ENCODE results near the gene FLNB. TPM values are rescaled to one million over a fixed set of nuclear protein-coding genes. Genes with fewer than 3 reads are reported as not detected.

The FLNB gene
- total RNA-seq, 1 donor from 2014 or later = 72.9 TPM

DNA sequence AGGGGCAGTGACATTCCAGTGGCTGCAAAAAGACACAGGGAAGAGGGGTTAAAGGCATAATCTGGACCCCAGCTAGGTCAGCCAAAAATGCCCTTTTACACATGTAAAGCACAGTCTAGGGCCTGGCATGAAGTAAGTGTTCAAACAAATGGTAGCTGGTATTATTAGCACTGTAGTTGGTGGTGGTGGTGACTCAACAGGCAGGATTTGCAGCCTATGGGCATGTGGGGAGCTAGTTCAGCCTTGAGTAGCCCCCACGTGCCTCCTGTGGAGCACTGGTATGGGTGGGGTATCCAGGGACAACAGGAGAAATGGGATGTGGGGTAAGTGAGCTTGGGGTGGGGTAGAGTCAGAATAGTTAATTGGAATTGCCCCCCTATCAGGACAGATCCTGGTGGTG is 175.0 kb downstream of the FLNB start:
- no peak overlapping the region for H3K27ac Mint-ChIP-seq (ENCODE audit: unreplicated experiment)
- no peak for DNase-seq (ENCODE audit: extremely low spot score, unreplicated experiment)
- TF ChIP-seq CTCF (IDR thresholded peaks at IDR 0.05) = no peak
- no peaks in the 10 kb centered on the region for H3K9me3 Mint-ChIP-seq (ENCODE audit: unreplicated experiment)
- H3K36me3 Mint-ChIP-seq (ENCODE audit: unreplicated experiment) = no peaks in the 10 kb centered on the region
- H3K4me1 Mint-ChIP-seq (ENCODE audit: unreplicated experiment) = peaks cover 5% of the 10 kb centered on the region
- H3K27me3 Mint-ChIP-seq (ENCODE audit: unreplicated experiment) = no peaks in the 10 kb centered on the region
- no peak overlapping the region for H3K4me3 Mint-ChIP-seq (ENCODE audit: unreplicated experiment)

GRCh38 chr3:58183891-58184290 is 175.7 kb downstream of the FLNB start:
- Mint-ChIP-seq H3K27ac (ENCODE audit: unreplicated experiment) (no peak overlapping the region), H3K36me3 (ENCODE audit: unreplicated experiment) (no peaks in the 10 kb centered on the region), H3K4me1 (ENCODE audit: unreplicated experiment) (peaks cover 6% of the 10 kb centered on the region), H3K9me3 (ENCODE audit: unreplicated experiment) (no peaks in the 10 kb centered on the region), H3K27me3 (ENCODE audit: unreplicated experiment) (no peaks in the 10 kb centered on the region), H3K4me3 (ENCODE audit: unreplicated experiment) (no peak overlapping the region)
- TF ChIP-seq CTCF (IDR thresholded peaks at IDR 0.05) = no peak
- DNase-seq (ENCODE audit: extremely low spot score, unreplicated experiment) = no peak

- no peaks in the 10 kb centered on the region for H3K9me3 Mint-ChIP-seq (ENCODE audit: unreplicated experiment)
- H3K4me3 Mint-ChIP-seq (ENCODE audit: unreplicated experiment) = no peak overlapping the region
Measured at GRCh38 chr3:58184309-58184981, 176.2 kb downstream of the FLNB start.

GRCh38 chr3:58184982-58185360 is 176.7 kb downstream of the FLNB start:
- TF ChIP-seq CTCF (IDR thresholded peaks at IDR 0.05) = no peak
- H3K4me1 Mint-ChIP-seq (ENCODE audit: unreplicated experiment) = peaks cover 6% of the 10 kb centered on the region
- no peaks in the 10 kb centered on the region for H3K27me3 Mint-ChIP-seq (ENCODE audit: unreplicated experiment)
- no peak for DNase-seq (ENCODE audit: extremely low spot score, unreplicated experiment)
- no peak overlapping the region for H3K4me3 Mint-ChIP-seq (ENCODE audit: unreplicated experiment)
- no peaks in the 10 kb centered on the region for H3K9me3 Mint-ChIP-seq (ENCODE audit: unreplicated experiment)
- H3K36me3 Mint-ChIP-seq (ENCODE audit: unreplicated experiment) = no peaks in the 10 kb centered on the region
- no peak overlapping the region for H3K27ac Mint-ChIP-seq (ENCODE audit: unreplicated experiment)

More at GRCh38 chr3:58184309-58184981, 176.2 kb downstream of the FLNB start:
- DNase-seq (ENCODE audit: extremely low spot score, unreplicated experiment) = no peak
- Mint-ChIP-seq H3K27ac (ENCODE audit: unreplicated experiment) (no peak overlapping the region), H3K4me1 (ENCODE audit: unreplicated experiment) (peaks cover 6% of the 10 kb centered on the region), H3K27me3 (ENCODE audit: unreplicated experiment) (no peaks in the 10 kb centered on the region), H3K36me3 (ENCODE audit: unreplicated experiment) (no peaks in the 10 kb centered on the region)
- no peak for TF ChIP-seq CTCF (IDR thresholded peaks at IDR 0.05)

DNA sequence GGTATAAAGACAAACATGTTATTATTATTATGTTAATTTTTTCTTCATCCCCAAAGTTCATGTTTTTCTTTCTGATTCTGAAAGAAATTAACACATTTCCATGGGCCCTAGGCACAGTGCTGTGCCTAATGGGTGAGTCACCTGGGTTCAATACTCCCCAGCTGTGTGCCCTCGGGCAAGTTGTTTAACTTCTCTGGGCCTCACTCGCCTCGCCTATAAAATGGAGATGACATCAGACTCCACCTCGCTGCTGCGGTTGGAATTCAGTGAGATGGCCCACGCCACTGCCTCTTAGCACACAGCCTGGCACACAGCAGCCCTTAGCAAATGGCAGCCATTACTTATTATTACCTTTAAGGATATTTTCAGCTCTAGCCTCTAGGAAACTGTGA is 179.9 kb downstream of the FLNB start:
- Mint-ChIP-seq H3K27me3 (ENCODE audit: unreplicated experiment) (no peaks in the 10 kb centered on the region), H3K4me3 (ENCODE audit: unreplicated experiment) (no peak overlapping the region), H3K4me1 (ENCODE audit: unreplicated experiment) (peaks cover 10% of the 10 kb centered on the region), H3K36me3 (ENCODE audit: unreplicated experiment) (no peaks in the 10 kb centered on the region), H3K27ac (ENCODE audit: unreplicated experiment) (no peak overlapping the region), H3K9me3 (ENCODE audit: unreplicated experiment) (no peaks in the 10 kb centered on the region)
- DNase-seq (ENCODE audit: extremely low spot score, unreplicated experiment) = no peak
- TF ChIP-seq CTCF (IDR thresholded peaks at IDR 0.05) = no peak
